AG04450 (cell line): ENCODE data around the gene PTCHD1. TPM values are rescaled to one million over a fixed set of nuclear protein-coding genes. Genes with fewer than 3 reads are reported as not detected.

Experiments used
- CTCF ChIA-PET: fragments of 300-600, 350-600 bp; formaldehyde crosslinking; extraction: SDS; loops from one replicate; lab custom pipeline; 2022; ENCODE audit warnings: antibody characterized with exemption, inconsistent platforms; lab: Charles Lee
- POLR2A ChIA-PET: fragments of 350-600 bp; formaldehyde crosslinking; extraction: SDS; loops from one replicate; lab custom pipeline; 2021; ENCODE audit warnings: antibody characterized with exemption, inconsistent platforms; lab: Yijun Ruan, JAX
- DNase-seq: peaks from one replicate; pipeline ENCODE4 v3.0.0-alpha.2; 2011; ENCODE audit warnings: low read depth, low spot score
- H3K27ac ChIP-seq: one replicate; pipeline ENCODE4 v1.5.1; 2012; ENCODE audit warnings: low read depth, low read length, control low read depth
- H3K27me3 ChIP-seq: one replicate; pipeline ENCODE4 v1.6.0; 2012; ENCODE audit warnings: low read length; ENCODE audit not compliant: control insufficient read depth, insufficient read depth
- H3K4me3 ChIP-seq: 2 replicates; pipeline ENCODE4 v1.5.1; 2011; ENCODE audit warnings: mild to moderate bottlenecking, low read depth, low read length, control low read depth
- H3K9me3 ChIP-seq: 2 replicates; pipeline ENCODE4 v1.5.1; 2012; ENCODE audit warnings: low read length; ENCODE audit not compliant: control insufficient read depth, insufficient read depth
- CTCF ChIP-seq: IDR thresholded peaks from 2 replicates; pipeline ENCODE4 v1.5.1; 2011; ENCODE audit warnings: low read depth, low read length, control low read depth, inconsistent platforms
- polyA plus RNA-seq: library from polyadenylated mRNA; depleted of rRNA; stranded (reverse); fragments of >200 nt; gene quantifications from 2 replicates; pipeline ENCODE4 v1.2.3, GENCODE V29; 2011

Gene PTCHD1
- polyA plus RNA-seq, 1 experiment: not detected

GRCh38 chrX:23333842-23334520, 668 bp upstream of the PTCHD1 start:
- Histone ChIP-seq H3K27me3 (peaks cover 26% of the 10 kb centered on the region), H3K4me3 (no peak overlapping the region), H3K27ac (no peak overlapping the region), H3K9me3 (no peaks in the 10 kb centered on the region)
- CTCF ChIA-PET: interaction anchor here (0.5 to 0.9 kb wide), 2 partner anchors 16 to 1720 kb away, joined by 3 to 4 read pairs; no protein-coding TSS in a partner anchor
- POLR2A ChIA-PET: no interaction called here
- TF ChIP-seq CTCF: no peak
- no peak for DNase-seq

- no peak for TF ChIP-seq CTCF
Measured at GRCh38 chrX:23334521-23334847, 165 bp upstream of the PTCHD1 start.

GRCh38 chrX:23338334-23338733, 3.7 kb downstream of the PTCHD1 start:
- Histone ChIP-seq H3K27me3 (peaks cover 13% of the 10 kb centered on the region), H3K27ac (no peak overlapping the region), H3K9me3 (no peaks in the 10 kb centered on the region), H3K4me3 (no peak overlapping the region)
- ChIA-PET POLR2A (no interaction called here), CTCF (no interaction called here)
- DNase-seq: no peak
- no peak for TF ChIP-seq CTCF

More at GRCh38 chrX:23334521-23334847, 165 bp upstream of the PTCHD1 start:
- no peak for DNase-seq
- no peak overlapping the region for H3K27ac ChIP-seq
- POLR2A ChIA-PET: no interaction called here
- H3K4me3 ChIP-seq: no peak overlapping the region
- CTCF ChIA-PET: no interaction called here
- H3K9me3 ChIP-seq: no peaks in the 10 kb centered on the region
- H3K27me3 ChIP-seq: peaks cover 26% of the 10 kb centered on the region

- no peak for TF ChIP-seq CTCF
- POLR2A ChIA-PET: no interaction called here
- no peak for DNase-seq
- CTCF ChIA-PET: no interaction called here
- Histone ChIP-seq H3K27me3 (no peaks in the 10 kb centered on the region), H3K9me3 (no peaks in the 10 kb centered on the region), H3K4me3 (no peak overlapping the region), H3K27ac (no peak overlapping the region)
Measured at GRCh38 chrX:23341452-23341851, 6.8 kb downstream of the PTCHD1 start.

- Histone ChIP-seq H3K9me3 (no peaks in the 10 kb centered on the region), H3K4me3 (no peak overlapping the region), H3K27ac (no peak overlapping the region), H3K27me3 (no peaks in the 10 kb centered on the region)
- TF ChIP-seq CTCF: no peak
- ChIA-PET CTCF (no interaction called here), POLR2A (no interaction called here)
- DNase-seq: no peak
Measured at GRCh38 chrX:23344238-23344903, 9.7 kb downstream of the PTCHD1 start.
